Renal cortex interstitium (tissue), 11 donors: ENCODE measurements around the gene MBNL2. TPM values are rescaled to one million over a fixed set of nuclear protein-coding genes. Genes with fewer than 3 reads are reported as not detected.

Experiments used
- DNase-seq, 11 donors: peaks; one replicate each; pipeline ENCODE4 v3.0.0-alpha.2; 2013; ENCODE audit warnings: low read depth in 9 of 11, low spot score in 4 of 11; ENCODE audit errors: extremely low read depth in 1 of 11
- polyA plus RNA-seq, 3 donors: library from polyadenylated mRNA; unstranded; fragments of 120-200 nt; gene quantifications; one replicate each; pipeline ENCODE4 v1.2.1, GENCODE V29; 2013; ENCODE audit not compliant: insufficient read length in 3 of 3

Gene MBNL2
- polyA plus RNA-seq, 3 donors: 50.7 to 76.4 (median 66.2) TPM

- DNase-seq: peak in 2 of 11 donors; percentile 35 to 61
Observed at GRCh38 chr13:97328222-97328790, 106.2 kb downstream of the MBNL2 start.

GRCh38 chr13:97329331-97329730 lies 107.2 kb downstream of the MBNL2 start:
- DNase-seq: no peak

GRCh38 chr13:97330448-97330847 lies 108.3 kb downstream of the MBNL2 start:
- no peak for DNase-seq

- no peak for DNase-seq
Observed at GRCh38 chr13:97332742-97333141, 110.6 kb downstream of the MBNL2 start.

DNA sequence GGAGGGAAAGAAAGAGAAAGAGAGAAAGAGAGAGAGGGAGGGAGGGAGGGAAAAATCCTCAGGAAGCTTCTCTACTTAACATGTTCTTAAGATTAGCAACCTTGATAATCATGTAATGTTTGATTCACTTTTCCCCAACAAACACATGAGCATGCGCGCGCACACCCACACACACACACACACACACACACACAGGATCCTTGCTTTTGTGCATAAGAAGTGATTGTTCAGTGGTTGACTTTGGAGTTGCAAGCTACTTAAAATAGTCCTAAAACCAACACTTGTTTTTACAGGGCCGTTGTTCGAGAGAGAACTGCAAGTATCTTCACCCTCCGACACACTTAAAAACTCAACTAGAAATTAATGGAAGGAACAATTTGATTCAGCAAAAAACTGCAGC lies 111.8 kb downstream of the MBNL2 start:
- DNase-seq: no peak

- no peak for DNase-seq
Observed at GRCh38 chr13:97334690-97335089, 112.6 kb downstream of the MBNL2 start.

- DNase-seq: no peak
Observed at GRCh38 chr13:97335488-97336134, 113.5 kb downstream of the MBNL2 start.

GRCh38 chr13:97337985-97338499 lies 115.9 kb downstream of the MBNL2 start:
- no peak for DNase-seq

DNA sequence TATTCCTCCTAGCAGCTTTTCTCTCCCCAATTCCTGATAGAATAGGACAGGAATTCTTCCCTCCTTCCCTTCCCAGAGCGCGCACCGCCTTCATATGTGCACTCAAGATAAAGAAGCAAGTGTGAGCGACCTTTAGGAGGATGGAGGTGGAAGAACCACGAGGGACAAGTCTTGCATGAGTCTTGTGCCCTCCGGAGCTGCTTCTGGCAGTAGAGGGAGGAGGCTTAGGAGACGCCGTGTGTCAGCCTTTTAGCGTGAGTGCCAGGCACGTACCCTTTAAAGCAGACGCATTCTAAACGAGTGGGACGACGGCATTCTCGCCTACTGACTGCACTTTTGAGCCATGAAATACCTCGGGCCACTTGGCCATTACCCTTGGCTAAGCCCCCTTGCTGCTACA lies 116.4 kb downstream of the MBNL2 start:
- no peak for DNase-seq

GRCh38 chr13:97339019-97339987 lies 117.2 kb downstream of the MBNL2 start:
- DNase-seq: peak in 4 of 11 donors; percentile 38 to 54 (median 38)

- DNase-seq: no peak
Observed at GRCh38 chr13:97339988-97340749, 118.0 kb downstream of the MBNL2 start.

- DNase-seq: no peak
Observed at GRCh38 chr13:97341135-97341534, 119.0 kb downstream of the MBNL2 start.

GRCh38 chr13:97342136-97342535 lies 120.0 kb downstream of the MBNL2 start:
- no peak for DNase-seq

GRCh38 chr13:97342936-97343335 lies 120.8 kb downstream of the MBNL2 start:
- no peak for DNase-seq

- peak in 4 of 11 donors; percentile 36 to 68 (median 48) for DNase-seq
Observed at GRCh38 chr13:97344265-97345175, 122.4 kb downstream of the MBNL2 start.

DNA sequence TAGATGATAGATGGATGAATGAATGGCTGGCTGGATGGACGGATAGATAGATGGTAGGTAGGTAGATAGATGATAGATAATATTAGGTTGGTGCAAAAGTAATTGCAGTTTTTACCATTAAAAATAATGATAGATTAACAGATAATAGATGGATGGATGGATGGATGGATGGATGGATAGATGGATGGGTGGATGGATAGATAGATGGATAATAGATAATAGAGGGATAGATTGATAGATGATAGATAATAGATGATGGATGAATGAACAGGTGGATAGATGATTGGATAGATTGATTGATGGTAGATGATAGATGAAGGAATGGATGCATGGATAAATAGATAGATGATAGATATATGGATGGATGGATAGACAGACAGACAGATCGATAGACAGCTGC lies 124.0 kb downstream of the MBNL2 start:
- no peak for DNase-seq

DNA sequence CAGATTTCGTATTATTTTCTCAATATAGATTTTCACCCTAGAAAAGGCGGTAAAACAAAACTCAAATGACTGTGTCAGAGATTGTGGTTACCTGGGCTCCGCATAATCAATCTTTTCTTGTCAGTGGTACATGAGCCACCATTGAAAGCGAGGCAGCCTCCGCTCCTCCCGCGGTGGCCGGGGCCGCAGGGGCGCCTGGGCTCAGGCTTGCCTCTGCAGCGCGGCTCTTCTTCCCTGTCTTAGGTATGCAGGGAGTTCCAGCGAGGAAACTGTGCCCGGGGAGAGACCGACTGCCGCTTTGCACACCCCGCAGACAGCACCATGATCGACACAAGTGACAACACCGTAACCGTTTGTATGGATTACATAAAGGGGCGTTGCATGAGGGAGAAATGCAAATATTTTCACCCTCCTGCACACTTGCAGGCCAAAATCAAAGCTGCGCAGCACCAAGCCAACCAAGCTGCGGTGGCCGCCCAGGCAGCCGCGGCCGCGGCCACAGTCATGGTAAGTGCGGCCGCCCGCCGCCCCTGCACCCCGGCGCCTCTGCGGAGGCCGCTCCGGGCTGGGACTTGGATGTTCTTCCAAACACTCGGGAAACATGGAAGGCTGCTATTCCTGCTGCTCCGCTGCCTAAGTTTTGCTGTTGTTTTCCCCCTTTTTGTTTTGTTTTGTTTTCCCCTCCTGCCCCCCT lies 124.6 kb downstream of the MBNL2 start:
- no peak for DNase-seq
